GM12878 (cell line): ENCODE data around the gene EXOC3L1. TPM values are rescaled to one million over a fixed set of nuclear protein-coding genes. Genes with fewer than 3 reads are reported as not detected.

ENCODE experiments used
- ATAC-seq: fragments of 200-7000 bp; cut with Tn5 transposase; 3 replicates; pipeline ENCODE4 v1.9.1; 2020; ENCODE audit warnings: mild to moderate bottlenecking, moderate library complexity
- Bru-seq: library from RNA; stranded (reverse); fragments of 400-500 nt; gene quantifications from one replicate; lab custom pipeline; 2021; lab: Mats Ljungman, UMichigan
- BruChase-seq, 2 experiments: library from RNA; stranded (reverse); fragments of 400-500 nt; gene quantifications; one replicate each; lab custom pipeline; 2021; lab: Mats Ljungman, UMichigan
- BruUV-seq: library from RNA; stranded (reverse); fragments of 400-500 nt; replicated peaks from 2 replicates; lab custom pipeline; 2021; lab: Mats Ljungman, UMichigan
- CTCF ChIA-PET: fragments of 300-600 bp; sonication (Branson Sonifier 250); formaldehyde crosslinking; extraction: SDS; loops from one replicate; lab custom pipeline; 2021; ENCODE audit warnings: inconsistent platforms; lab: Yijun Ruan, JAX
- POLR2A ChIA-PET: fragments of 350-600 bp; formaldehyde crosslinking; extraction: SDS; loops from one replicate; lab custom pipeline; 2021; ENCODE audit warnings: inconsistent platforms; lab: Charles Lee
- RAD21 ChIA-PET: fragments of 300-600 bp; sonication (Branson Sonifier 250); formaldehyde crosslinking; loops from one replicate; lab custom pipeline; 2023; ENCODE audit warnings: antibody characterized with exemption; ENCODE audit not compliant: unreplicated experiment; lab: Charles Lee
- SMC1A ChIA-PET: fragments of 300-600 bp; sonication (Branson Sonifier 250); formaldehyde crosslinking; loops from one replicate; lab custom pipeline; 2023; ENCODE audit not compliant: unreplicated experiment, uncharacterized antibody; lab: Charles Lee
- DNase-seq: peaks from one replicate; pipeline ENCODE4 v3.0.0-alpha.2; 2011; ENCODE audit warnings: low read depth, low spot score
- FAIRE-seq: peaks from 3 replicates; lab custom pipeline; 2011; peaks lifted over from hg19 to GRCh38; lab: Jason Lieb, UNC
- H2AFZ ChIP-seq: 2 replicates; pipeline ENCODE4 v1.6.0; 2011; ENCODE audit warnings: low read depth, low read length, control low read depth; ENCODE audit not compliant: control insufficient read depth
- H3K27ac ChIP-seq: 2 replicates; pipeline ENCODE4 v1.5.1; 2011; ENCODE audit warnings: control low read depth; ENCODE audit not compliant: control insufficient read depth, insufficient read depth
- H3K27me3 ChIP-seq, 2 experiments: replicated peaks in 1 of 2; 2 replicates each; pipeline versions ENCODE4 v1.6.0 to v1.6.1; 2011; ENCODE audit warnings: low read length in 1 of 2; ENCODE audit not compliant: control insufficient read depth in 2 of 2, insufficient read depth in 2 of 2
- H3K36me3 ChIP-seq, 2 experiments: 2 replicates each; pipeline ENCODE4 v1.5.1; 2011; ENCODE audit warnings: low read length in 1 of 2; ENCODE audit not compliant: control insufficient read depth in 2 of 2, insufficient read depth in 2 of 2
- H3K4me1 ChIP-seq: 2 replicates; pipeline ENCODE4 v1.6.1; 2011; ENCODE audit warnings: mild to moderate bottlenecking, low read length, moderate library complexity, mixed read lengths; ENCODE audit not compliant: control insufficient read depth, insufficient read depth
- H3K4me2 ChIP-seq: 2 replicates; pipeline ENCODE4 v1.6.0; 2011; ENCODE audit warnings: control low read depth; ENCODE audit not compliant: control insufficient read depth, insufficient read depth
- H3K4me3 ChIP-seq: fragments of 200-600 bp; sonication (generic); 2 replicates; pipeline ENCODE4 v1.5.1; 2016
- H3K79me2 ChIP-seq: 2 replicates; pipeline ENCODE4 v1.6.0; 2011; ENCODE audit warnings: low read length; ENCODE audit not compliant: control insufficient read depth, insufficient read depth
- H3K9ac ChIP-seq: 2 replicates; pipeline ENCODE4 v1.8.0; 2011; ENCODE audit warnings: low read length, control low read depth, mixed read lengths; ENCODE audit not compliant: control insufficient read depth, insufficient read depth
- H3K9me3 ChIP-seq: replicated peaks from 3 replicates; pipeline ENCODE4 v1.5.1; 2011; ENCODE audit warnings: mild to moderate bottlenecking, low read length; ENCODE audit not compliant: control insufficient read depth, insufficient read depth
- H4K20me1 ChIP-seq: 2 replicates; pipeline ENCODE4 v1.6.0; 2011; ENCODE audit not compliant: control insufficient read depth, insufficient read depth
- CBX5 ChIP-seq: sonication (generic); IDR thresholded peaks from 2 replicates; pipeline ENCODE4 v1.6.1; 2016; ENCODE audit warnings: low read depth, moderate library complexity, mild to moderate bottlenecking, inconsistent platforms
- MEF2A ChIP-seq: IDR thresholded peaks from 2 replicates; pipeline ENCODE4 v1.6.1; 2011; ENCODE audit warnings: low read depth, mild to moderate bottlenecking, low read length, moderate library complexity; ENCODE audit not compliant: insufficient read depth
- SRF ChIP-seq, 2 experiments: IDR thresholded peaks; 2 replicates each; pipeline ENCODE4 v1.6.1; 2011; ENCODE audit warnings: low read depth in 2 of 2, low read length in 2 of 2, mild to moderate bottlenecking in 1 of 2, moderate library complexity in 1 of 2
- ZNF622 ChIP-seq: fragments of 450-650 bp; IDR thresholded peaks from 2 replicates; pipeline ENCODE4 v1.6.1; 2017; ENCODE audit warnings: mild to moderate bottlenecking, inconsistent platforms
- WGBS: methylation state at CpG from one replicate; pipeline ENCODE4 v1.1.6; 2016; ENCODE audit warnings: low lambda C conversion rate; ENCODE audit not compliant: insufficient replicate concordance, insufficient coverage; ENCODE audit errors: missing lambda C conversion rate; 5-methylcytosine and 5-hydroxymethylcytosine counted together
- in situ Hi-C: fragments of 300-500 bp; cut with MboI; formaldehyde crosslinking; loops from 9 replicates; pipeline ENCODE4 v1.14.3; 2018; ENCODE audit warnings: mixed read lengths
- intact Hi-C: fragments of 100-400 bp; cut with micrococcal nuclease; formaldehyde crosslinking; loops from one replicate; pipeline ENCODE4 v1.14.2; 2022; ENCODE audit not compliant: unreplicated experiment
- long read RNA-seq, 2 experiments: library from polyadenylated mRNA; unstranded; transcript quantifications; one replicate each; pipeline ENCODE4 v2.0.0, GENCODE V29; 2019 to 2020
- polyA minus RNA-seq, 3 experiments: library from RNA; depleted of rRNA, polyadenylated mRNA; stranded (reverse); fragments of >200 nt; gene quantifications; 2 replicates each; pipeline ENCODE4 v1.2.3, GENCODE V29; 2011
- polyA plus RNA-seq, 11 experiments: library from polyadenylated mRNA; depleted of rRNA in 4 of 11; unstranded in 6 of 11; stranded (reverse) in 5 of 11; fragments of >200 nt; fragmentation: Nextera tagmentation in 4 of 11; fragmentation: Illumina TruSeq in 1 of 11; extraction: Ambion mirVana in 4 of 11; extraction: Trizol in 1 of 11; gene quantifications; 1 replicate in 1 of 11; 2 replicates in 10 of 11; pipeline versions ENCODE4 v1.2.1 to v1.2.3, GENCODE V29; 2011 to 2016; ENCODE audit warnings: inconsistent platforms in 2 of 11, missing spikeins in 2 of 11, low read depth in 1 of 11
- total RNA-seq, 4 experiments: library from RNA; depleted of rRNA in 3 of 4; stranded (reverse); fragments of >200 nt in 3 of 4; fragmentation: Illumina TruSeq in 1 of 4; extraction: Trizol in 1 of 4; gene quantifications; 2 replicates each; pipeline versions ENCODE4 v1.2.1 to v1.2.3, GENCODE V29; 2013 to 2021

The EXOC3L1 gene
- not detected in 2 replicates for total RNA-seq (2013; cell fraction: nucleolus; rRNA removed)
- total RNA-seq (2014; rRNA removed) (not detected in 2 replicates), total RNA-seq (2014; rRNA removed; fragmentation: Illumina TruSeq; extraction: Trizol) (not detected in 2 replicates), total RNA-seq (2021) (not detected in 2 replicates), polyA plus RNA-seq (2011; rRNA removed) (not detected in 2 replicates), polyA plus RNA-seq (2014; fragmentation: Illumina TruSeq; extraction: Trizol) (not detected in 2 replicates), polyA plus RNA-seq (2014; fragmentation: Nextera tagmentation; extraction: Ambion mirVana) (not detected), polyA plus RNA-seq (2014; rRNA removed) (0.03 TPM in 1 of 2 replicates, not detected in the other), polyA plus RNA-seq (2016; fragmentation: Nextera tagmentation; extraction: Ambion mirVana) (under 1 TPM; 0.07 to 0.42 TPM), polyA minus RNA-seq (2011; rRNA and poly(A)+ RNA removed) (not detected in 2 replicates), Bru-seq, nascent RNA (not detected), BruChase-seq, experiment 1, labeled RNA remaining after a 6-hour chase (not detected), BruChase-seq, experiment 2, labeled RNA remaining after a 2-hour chase (percentile 7 among the genes with signal in this experiment)
- not detected for polyA plus RNA-seq (2011; ENCODE audit: low read depth)
- 0.01 and 0.07 TPM in 2 replicates for polyA plus RNA-seq (2011; cell fraction: cytosol; rRNA removed)
- 0.04 TPM in 1 of 2 replicates, not detected in the other for polyA plus RNA-seq (2011; cell fraction: nucleus; rRNA removed)
- polyA plus RNA-seq (2012) = not detected in 2 replicates
- polyA minus RNA-seq (2011; cell fraction: cytosol; rRNA and poly(A)+ RNA removed) = not detected in 2 replicates
- polyA minus RNA-seq (2011; cell fraction: nucleus; rRNA and poly(A)+ RNA removed) = not detected in 2 replicates
- long read RNA-seq, experiment 1 = 0 reads
- long read RNA-seq, experiment 2 = 0 reads

GRCh38 chr16:67190041-67190440 lies at the start of gene EXOC3L1:
TSS of gene EXOC3L1 (minus strand) at chr16:67190136. CDS start at chr16:67189676, 460 bp downstream.
- peaks cover 23% of the 10 kb centered on the region for H3K79me2 ChIP-seq
- in situ Hi-C loops (no loop called here), intact Hi-C loops (no loop called here)
- H3K4me2 ChIP-seq = no peak within 1 kb of the TSS
- no peak for TF ChIP-seq MEF2A
- no peak for TF ChIP-seq CBX5
- no peak for TF ChIP-seq ZNF622
- TF ChIP-seq SRF (IDR thresholded peaks at IDR 0.05; ENCODE audit: low read depth in 2 of 2, low read length in 2 of 2) = no peak
- H3K27me3 ChIP-seq = no peaks in the 10 kb centered on the region
- ChIA-PET RAD21 (interaction anchor here (0.6 kb wide), 1 partner anchor 207 kb away, joined by 3 read pairs; no protein-coding TSS in a partner anchor), CTCF (interaction anchor here (0.6 to 1.7 kb wide), 7 partner anchors 19 to 236 kb away, joined by 3 to 5 read pairs (median 4); partner anchors contain the start of genes NOL3 and TMEM208), SMC1A (interaction anchor here (0.7 to 1.1 kb wide), 2 partner anchors 32 to 148 kb away, joined by 3 read pairs; no protein-coding TSS in a partner anchor), POLR2A (interaction anchor here (1.4 kb wide), 1 partner anchor 37 kb away, joined by 5 read pairs; the partner anchor contains the start of gene TMEM208)
- 25% methylated on average over 6 of the region's 6 CpGs for WGBS
- H3K4me3 ChIP-seq = no peak within 1 kb of the TSS
- peaks cover 3 to 8% of the 10 kb centered on the region in 2 experiments for H3K36me3 ChIP-seq
- H3K9ac ChIP-seq = no peak within 1 kb of the TSS
- peaks cover 8% of the 10 kb centered on the region for H3K4me1 ChIP-seq
- ATAC-seq (no peak), DNase-seq (no peak), FAIRE-seq (no peak)
- no peak within 1 kb of the TSS for H2AFZ ChIP-seq
- BruUV-seq = no TSS peak
- H3K27ac ChIP-seq = no peak within 1 kb of the TSS
- H4K20me1 ChIP-seq = no peaks in the 10 kb centered on the region; the same call in 1 of the 2 replicates
- H3K9me3 ChIP-seq = no peaks in the 10 kb centered on the region
